Gastrocnemius medialis (tissue), 4 donors: Measurements from ENCODE around the gene NT5E. TPM values are rescaled to one million over a fixed set of nuclear protein-coding genes. Genes with fewer than 3 reads are reported as not detected.

Experiments used
- ATAC-seq, 2 donors: fragments of 150-250 bp; one replicate each; pipeline ENCODE4 v1.9.1; 2016
- DNase-seq, 2 donors: peaks; one replicate each; pipeline ENCODE4 v3.0.0-alpha.2; 2019
- H3K27ac ChIP-seq, 4 donors: fragments of 200-600 bp; sonication (generic); 1 replicate in 1 of 4; 2 replicates in 3 of 4; pipeline ENCODE4 v1.5.1; 2016 to 2018; ENCODE audit warnings: mild to moderate bottlenecking in 2 of 4, moderate library complexity in 1 of 4
- H3K27me3 ChIP-seq, 3 donors: fragments of 200-600 bp; sonication (generic) in 2 of 3; 1 replicate in 1 of 3; 2 replicates in 2 of 3; pipeline versions ENCODE4 v1.5.1 to v1.6.0; 2016 to 2019; ENCODE audit warnings: mild to moderate bottlenecking in 1 of 3, moderate library complexity in 1 of 3
- H3K36me3 ChIP-seq, 2 donors: fragments of 200-600 bp; sonication (generic) in 1 of 2; one replicate each; pipeline ENCODE4 v1.5.1; 2017 to 2018
- H3K4me1 ChIP-seq, 2 donors: fragments of 200-600 bp; sonication (generic) in 1 of 2; one replicate each; pipeline ENCODE4 v1.5.1; 2016 to 2017; ENCODE audit warnings: mild to moderate bottlenecking in 2 of 2
- H3K4me3 ChIP-seq, 4 donors: fragments of 200-600 bp; sonication (generic) in 3 of 4; 1 replicate in 1 of 4; 2 replicates in 3 of 4; pipeline ENCODE4 v1.5.1; 2016 to 2019; ENCODE audit warnings: mild to moderate bottlenecking in 2 of 4
- H3K9me3 ChIP-seq, 3 donors: fragments of 200-600 bp; sonication (generic) in 2 of 3; 1 replicate in 1 of 3; 2 replicates in 2 of 3; pipeline ENCODE4 v1.5.1; 2016 to 2019
- CTCF ChIP-seq, 5 experiments: fragments of 450-650 bp in 3 of 5; fragments of 200-600 bp in 2 of 5; sonication (generic) in 2 of 5; IDR thresholded peaks in 4 of 5; conservative IDR thresholded peaks in 1 of 5; 1 replicate in 4 of 5; 2 replicates in 1 of 5; pipeline ENCODE4 v1.5.1; 2016 to 2019; ENCODE audit warnings: antibody characterized with exemption in 5 of 5, mild to moderate bottlenecking in 3 of 5, moderate library complexity in 3 of 5
- POLR2A ChIP-seq, 2 donors: fragments of 450-650 bp; IDR thresholded peaks; one replicate each; pipeline ENCODE4 v1.6.1; 2017; ENCODE audit warnings: antibody characterized with exemption in 2 of 2, mild to moderate bottlenecking in 2 of 2, moderate library complexity in 2 of 2
- in situ Hi-C, 4 donors: fragments of 200-750 bp; cut with MboI; loops; one replicate each; pipeline versions ENCODE4 v1.15.0 to v1.8.0; 2017; ENCODE audit warnings: low sequenced_read_pairs in 4 of 4
- intact Hi-C: fragments of 100-400 bp; cut with DNase I; formaldehyde crosslinking; loops from one replicate; pipeline ENCODE4 v1.15.1; 2023; ENCODE audit warnings: low total_unique reads
- total RNA-seq, 4 donors: library from RNA; depleted of rRNA; stranded (reverse); fragments of >200 nt; gene quantifications; one replicate each; pipeline versions ENCODE4 v1.1.0 to v1.2.3, GENCODE V29; 2016

The NT5E gene
- total RNA-seq, 4 donors from 2014 or later = 0.82 to 4.3 (median 2.8) TPM

- intact Hi-C loops = no loop called here
- in situ Hi-C loops = no loop called here
- H3K27me3 ChIP-seq = no peaks in the 10 kb centered on the region
- ATAC-seq (no peak), DNase-seq (no peak)
- TF ChIP-seq CTCF (IDR thresholded peaks at IDR 0.05 in 4 of 5, conservative IDR thresholded peaks at IDR 0.05 in 1 of 5) (no peak), POLR2A (IDR thresholded peaks at IDR 0.05) (no peak)
- H3K4me3 ChIP-seq = no peak overlapping the region
- H3K27ac ChIP-seq = no peak overlapping the region
- no peaks in the 10 kb centered on the region for H3K9me3 ChIP-seq
- no peaks in the 10 kb centered on the region for H3K4me1 ChIP-seq
- no peaks in the 10 kb centered on the region for H3K36me3 ChIP-seq
These were observed 23.9 kb downstream of the NT5E start for GRCh38 chr6:85473748-85474147.

GRCh38 chr6:85476532-85476931 lies 26.6 kb downstream of the NT5E start:
- no peak overlapping the region for H3K4me3 ChIP-seq
- in situ Hi-C loops (no loop called here), intact Hi-C loops (no loop called here)
- ATAC-seq = no peak
- DNase-seq = no peak
- H3K4me1 ChIP-seq = no peaks in the 10 kb centered on the region
- TF ChIP-seq POLR2A (IDR thresholded peaks at IDR 0.05) = no peak
- TF ChIP-seq CTCF (IDR thresholded peaks at IDR 0.05 in 4 of 5, conservative IDR thresholded peaks at IDR 0.05 in 1 of 5) = no peak
- no peaks in the 10 kb centered on the region for H3K9me3 ChIP-seq
- H3K27ac ChIP-seq = no peak overlapping the region
- no peaks in the 10 kb centered on the region for H3K27me3 ChIP-seq
- H3K36me3 ChIP-seq = no peaks in the 10 kb centered on the region

GRCh38 chr6:85479208-85479607 lies 29.3 kb downstream of the NT5E start:
- Histone ChIP-seq H3K9me3 (no peaks in the 10 kb centered on the region), H3K4me1 (no peaks in the 10 kb centered on the region), H3K36me3 (no peaks in the 10 kb centered on the region), H3K27me3 (no peaks in the 10 kb centered on the region), H3K27ac (no peak overlapping the region), H3K4me3 (no peak overlapping the region)
- no peak for DNase-seq
- intact Hi-C loops = no loop called here
- no peak for TF ChIP-seq CTCF (IDR thresholded peaks at IDR 0.05 in 4 of 5, conservative IDR thresholded peaks at IDR 0.05 in 1 of 5)
- ATAC-seq = no peak
- in situ Hi-C loops = no loop called here

- TF ChIP-seq CTCF (IDR thresholded peaks at IDR 0.05 in 4 of 5, conservative IDR thresholded peaks at IDR 0.05 in 1 of 5) (no peak), POLR2A (IDR thresholded peaks at IDR 0.05) (no peak)
- no peaks in the 10 kb centered on the region for H3K9me3 ChIP-seq
- no peak overlapping the region for H3K4me3 ChIP-seq
- in situ Hi-C loops (loop anchor here (5.0 to 10.0 kb wide), 3 partner anchors 120 to 130 kb away; no protein-coding TSS in a partner anchor), intact Hi-C loops (no loop called here)
- H3K27ac ChIP-seq = no peak overlapping the region
- H3K4me1 ChIP-seq = no peaks in the 10 kb centered on the region
- ATAC-seq = peak in 1 of 2 donors; percentile 21
- H3K36me3 ChIP-seq = no peaks in the 10 kb centered on the region
- H3K27me3 ChIP-seq = no peaks in the 10 kb centered on the region
- no peak for DNase-seq
These were observed 32.5 kb downstream of the NT5E start for GRCh38 chr6:85482206-85482904.
